ENCODE results near the gene RNF31. TPM values are rescaled to one million over a fixed set of nuclear protein-coding genes. Genes with fewer than 3 reads are reported as not detected.

RNF31 gene
- total RNA-seq, 2 experiments from 2014 or later, result 46.0 to 57.8 TPM

DNA sequence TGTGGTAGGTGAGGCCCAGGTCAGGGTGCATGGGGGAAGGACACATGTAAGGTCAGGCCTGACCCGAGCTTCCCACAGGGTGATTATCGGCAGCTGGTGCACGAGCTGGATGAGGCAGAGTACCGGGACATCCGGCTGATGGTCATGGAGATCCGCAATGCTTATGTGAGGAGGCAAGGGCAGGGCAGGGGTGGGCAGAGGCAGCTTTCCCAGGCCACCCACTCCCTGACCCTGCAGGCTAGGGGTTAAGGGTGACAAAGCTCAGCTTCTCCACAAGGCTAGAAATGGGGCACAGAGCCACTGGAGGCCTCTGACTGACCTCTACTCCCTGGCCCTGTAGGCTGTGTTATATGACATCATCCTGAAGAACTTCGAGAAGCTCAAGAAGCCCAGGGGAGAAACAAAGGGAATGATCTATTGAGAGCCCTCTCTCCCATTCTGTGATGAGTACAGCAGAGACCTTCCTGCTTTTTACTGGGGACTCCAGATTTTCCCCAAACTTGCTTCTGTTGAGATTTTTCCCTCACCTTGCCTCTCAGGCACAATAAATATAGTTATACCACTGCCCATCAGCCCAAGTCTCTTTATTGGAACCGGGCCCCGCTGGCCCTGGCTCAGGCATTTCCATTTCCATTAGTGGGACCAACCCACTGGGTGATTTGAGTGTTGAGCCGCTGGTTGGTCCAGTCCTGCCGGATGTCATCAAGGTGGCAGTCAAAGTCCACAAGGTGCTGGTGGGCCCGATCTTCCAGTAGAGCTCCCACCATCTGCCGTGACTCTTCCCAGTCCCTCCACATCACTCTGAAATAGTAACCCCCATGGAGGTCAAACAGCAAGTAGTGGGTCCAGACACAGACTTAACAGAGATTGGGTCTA lies 8.7 kb upstream of the RNF31 start:
- Mint-ChIP-seq H3K27me3 (no peaks in the 10 kb centered on the region), H3K4me1 (ENCODE audit: low read depth) (peaks cover 70% of the 10 kb centered on the region), H3K9me3 (no peaks in the 10 kb centered on the region), H3K4me3 (peak overlapping the region; percentile 94), H3K27ac (peak overlapping the region; percentile 85), H3K36me3 (ENCODE audit: low read depth) (peaks cover 63% of the 10 kb centered on the region)
- CTCF ChIA-PET, result interaction anchor here (0.7 to 5.0 kb wide), 6 partner anchors 8 to 158 kb away, joined by 3 to 33 read pairs (median 4); partner anchors contain the start of genes IRF9 and RNF31
- H3K36me3 ChIP-seq (ENCODE audit: insufficient read depth, low read length), result peaks cover 38% of the 10 kb centered on the region
- POLR2A ChIA-PET, result interaction anchor here (3.4 to 11.7 kb wide), 3 partner anchors 10 to 23 kb away, joined by 61 to 296 read pairs (median 127); partner anchors contain the start of genes DCAF11, IRF9, NRL and PSME2
- DNase-seq (peak in 1 of 14 experiments; percentile 21), ATAC-seq (ENCODE audit: poor library complexity) (no peak)
- H3K4me1 ChIP-seq (ENCODE audit: insufficient read depth, low read length), result peaks cover 58% of the 10 kb centered on the region
- H3K9me3 ChIP-seq (ENCODE audit: control insufficient read depth in 1 of 2, insufficient read depth in 1 of 2, low read length in 2 of 2), result no peaks in the 10 kb centered on the region
- intact Hi-C loops (cut with DNase I, micrococcal nuclease), result no loop called here
- H3K4me3 ChIP-seq (ENCODE audit: low read length), result no peak overlapping the region
- peak overlapping the region in 1 of 2 donors; percentile 15 for H3K27ac ChIP-seq (ENCODE audit: low read depth in 1 of 2, low read length in 2 of 2)
- TF ChIP-seq, protein P1, sequence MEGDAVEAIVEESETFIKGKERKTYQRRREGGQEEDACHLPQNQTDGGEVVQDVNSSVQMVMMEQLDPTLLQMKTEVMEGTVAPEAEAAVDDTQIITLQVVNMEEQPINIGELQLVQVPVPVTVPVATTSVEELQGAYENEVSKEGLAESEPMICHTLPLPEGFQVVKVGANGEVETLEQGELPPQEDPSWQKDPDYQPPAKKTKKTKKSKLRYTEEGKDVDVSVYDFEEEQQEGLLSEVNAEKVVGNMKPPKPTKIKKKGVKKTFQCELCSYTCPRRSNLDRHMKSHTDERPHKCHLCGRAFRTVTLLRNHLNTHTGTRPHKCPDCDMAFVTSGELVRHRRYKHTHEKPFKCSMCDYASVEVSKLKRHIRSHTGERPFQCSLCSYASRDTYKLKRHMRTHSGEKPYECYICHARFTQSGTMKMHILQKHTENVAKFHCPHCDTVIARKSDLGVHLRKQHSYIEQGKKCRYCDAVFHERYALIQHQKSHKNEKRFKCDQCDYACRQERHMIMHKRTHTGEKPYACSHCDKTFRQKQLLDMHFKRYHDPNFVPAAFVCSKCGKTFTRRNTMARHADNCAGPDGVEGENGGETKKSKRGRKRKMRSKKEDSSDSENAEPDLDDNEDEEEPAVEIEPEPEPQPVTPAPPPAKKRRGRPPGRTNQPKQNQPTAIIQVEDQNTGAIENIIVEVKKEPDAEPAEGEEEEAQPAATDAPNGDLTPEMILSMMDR (IDR thresholded peaks at IDR 0.05), result no peak
- no peaks in the 10 kb centered on the region for H3K27me3 ChIP-seq (ENCODE audit: control insufficient read depth in 1 of 2, insufficient read depth in 2 of 2, low read length in 2 of 2)

- H3K27ac ChIP-seq (ENCODE audit: low read depth in 1 of 2, low read length in 2 of 2), result no peak overlapping the region
- POLR2A ChIA-PET, result interaction anchor here (0.7 to 11.7 kb wide), 4 partner anchors 9 to 76 kb away, joined by 3 to 296 read pairs (median 88); partner anchors contain the start of genes DCAF11, IRF9, MDP1 and NRL
These were observed 7.9 kb upstream of the RNF31 start for GRCh38 chr14:24139272-24139934.

More at GRCh38 chr14:24139272-24139934, 7.9 kb upstream of the RNF31 start:
- Mint-ChIP-seq H3K4me1 (ENCODE audit: low read depth) (peaks cover 72% of the 10 kb centered on the region), H3K27ac (peak overlapping the region; percentile 85), H3K4me3 (peak overlapping the region; percentile 94), H3K36me3 (ENCODE audit: low read depth) (peaks cover 71% of the 10 kb centered on the region), H3K9me3 (no peaks in the 10 kb centered on the region), H3K27me3 (no peaks in the 10 kb centered on the region)
- Histone ChIP-seq H3K9me3 (ENCODE audit: control insufficient read depth in 1 of 2, insufficient read depth in 1 of 2, low read length in 2 of 2) (no peaks in the 10 kb centered on the region), H3K4me3 (ENCODE audit: low read length) (no peak overlapping the region), H3K27me3 (ENCODE audit: control insufficient read depth in 1 of 2, insufficient read depth in 2 of 2, low read length in 2 of 2) (no peaks in the 10 kb centered on the region), H3K36me3 (ENCODE audit: insufficient read depth, low read length) (peaks cover 45% of the 10 kb centered on the region), H3K4me1 (ENCODE audit: insufficient read depth, low read length) (peaks cover 64% of the 10 kb centered on the region)
- CTCF ChIA-PET, result interaction anchor here (1.7 kb wide), 1 partner anchor 22 kb away, joined by 3 read pairs; the partner anchor contains the start of gene IRF9
- DNase-seq, result peak in 2 of 14 experiments; percentile 45 to 49
- TF ChIP-seq, protein P1 (IDR thresholded peaks at IDR 0.05), result no peak
- intact Hi-C loops (cut with DNase I, micrococcal nuclease), result no loop called here
- no peak for ATAC-seq (ENCODE audit: poor library complexity)
